Kidney epithelial cell (primary cell): Measurements from ENCODE around the gene IKZF3. TPM values are rescaled to one million over a fixed set of nuclear protein-coding genes. Genes with fewer than 3 reads are reported as not detected.

Source experiments
- DNase-seq: peaks from one replicate; pipeline ENCODE4 v3.0.0-alpha.2; 2010; ENCODE audit warnings: low read depth
- H3K27me3 ChIP-seq: 2 replicates; pipeline ENCODE4 v1.6.0; 2011; ENCODE audit warnings: low read length; ENCODE audit not compliant: control insufficient read depth, insufficient read depth
- H3K36me3 ChIP-seq: 2 replicates; pipeline ENCODE4 v1.5.1; 2011; ENCODE audit warnings: low read length; ENCODE audit not compliant: control insufficient read depth, insufficient read depth
- H3K4me3 ChIP-seq: 2 replicates; pipeline ENCODE4 v1.5.1; 2011; ENCODE audit warnings: low read depth, mild to moderate bottlenecking, control low read depth, low read length
- CTCF ChIP-seq: IDR thresholded peaks from 2 replicates; pipeline ENCODE4 v1.5.1; 2011; ENCODE audit warnings: mild to moderate bottlenecking, moderate library complexity, low read length, control low read depth, inconsistent platforms; ENCODE audit not compliant: insufficient read depth, poor library complexity, severe bottlenecking
- total RNA-seq: library from RNA; depleted of rRNA; stranded (reverse); fragments of >200 nt; gene quantifications from 2 replicates; pipeline ENCODE4 v1.2.3, GENCODE V29; 2015

IKZF3 gene
- total RNA-seq, 1 donor from 2014 or later, result 0.17 TPM

GRCh38 chr17:39781861-39782213 is 82.3 kb downstream of the IKZF3 start:
- Histone ChIP-seq H3K36me3 (no peaks in the 10 kb centered on the region), H3K4me3 (no peak overlapping the region), H3K27me3 (peaks cover 2% of the 10 kb centered on the region)
- DNase-seq, result no peak
- TF ChIP-seq CTCF, result no peak

GRCh38 chr17:39781031-39781860 is 82.9 kb downstream of the IKZF3 start:
- DNase-seq, result no peak
- Histone ChIP-seq H3K36me3 (no peaks in the 10 kb centered on the region), H3K27me3 (peaks cover 2% of the 10 kb centered on the region), H3K4me3 (no peak overlapping the region)
- TF ChIP-seq CTCF, result no peak

- TF ChIP-seq CTCF, result no peak
- no peak for DNase-seq
- no peaks in the 10 kb centered on the region for H3K27me3 ChIP-seq
- no peak overlapping the region for H3K4me3 ChIP-seq
- H3K36me3 ChIP-seq, result no peaks in the 10 kb centered on the region
Measured at GRCh38 chr17:39777534-39778365, 86.4 kb downstream of the IKZF3 start.

GRCh38 chr17:39776252-39776651 is 87.9 kb downstream of the IKZF3 start:
- H3K27me3 ChIP-seq, result no peaks in the 10 kb centered on the region
- DNase-seq, result no peak
- no peaks in the 10 kb centered on the region for H3K36me3 ChIP-seq
- TF ChIP-seq CTCF, result no peak
- no peak overlapping the region for H3K4me3 ChIP-seq

- H3K36me3 ChIP-seq, result no peaks in the 10 kb centered on the region
- TF ChIP-seq CTCF, result no peak
- no peaks in the 10 kb centered on the region for H3K27me3 ChIP-seq
- no peak for DNase-seq
- no peak overlapping the region for H3K4me3 ChIP-seq
Measured at GRCh38 chr17:39775031-39775430, 89.1 kb downstream of the IKZF3 start.
